Lower leg skin (tissue), 3 donors: ENCODE data around the gene UST.

Experiments used
- POLR2A ChIP-seq, 2 donors: fragments of 450-650 bp; IDR thresholded peaks; one replicate each; pipeline ENCODE4 v1.6.1; 2016 to 2017; ENCODE audit warnings: antibody characterized with exemption in 2 of 2, mild to moderate bottlenecking in 1 of 2, moderate library complexity in 1 of 2
- TF ChIP-seq, protein P1 (sequence below), 3 donors: fragments of 450-650 bp; IDR thresholded peaks; one replicate each; pipeline ENCODE4 v1.5.1; 2016; ENCODE audit warnings: antibody characterized with exemption in 3 of 3, mild to moderate bottlenecking in 3 of 3, moderate library complexity in 2 of 3

GRCh38 chr6:148855744-148856143 lies 108.9 kb downstream of the UST start:
- TF ChIP-seq, protein P1, sequence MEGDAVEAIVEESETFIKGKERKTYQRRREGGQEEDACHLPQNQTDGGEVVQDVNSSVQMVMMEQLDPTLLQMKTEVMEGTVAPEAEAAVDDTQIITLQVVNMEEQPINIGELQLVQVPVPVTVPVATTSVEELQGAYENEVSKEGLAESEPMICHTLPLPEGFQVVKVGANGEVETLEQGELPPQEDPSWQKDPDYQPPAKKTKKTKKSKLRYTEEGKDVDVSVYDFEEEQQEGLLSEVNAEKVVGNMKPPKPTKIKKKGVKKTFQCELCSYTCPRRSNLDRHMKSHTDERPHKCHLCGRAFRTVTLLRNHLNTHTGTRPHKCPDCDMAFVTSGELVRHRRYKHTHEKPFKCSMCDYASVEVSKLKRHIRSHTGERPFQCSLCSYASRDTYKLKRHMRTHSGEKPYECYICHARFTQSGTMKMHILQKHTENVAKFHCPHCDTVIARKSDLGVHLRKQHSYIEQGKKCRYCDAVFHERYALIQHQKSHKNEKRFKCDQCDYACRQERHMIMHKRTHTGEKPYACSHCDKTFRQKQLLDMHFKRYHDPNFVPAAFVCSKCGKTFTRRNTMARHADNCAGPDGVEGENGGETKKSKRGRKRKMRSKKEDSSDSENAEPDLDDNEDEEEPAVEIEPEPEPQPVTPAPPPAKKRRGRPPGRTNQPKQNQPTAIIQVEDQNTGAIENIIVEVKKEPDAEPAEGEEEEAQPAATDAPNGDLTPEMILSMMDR (IDR thresholded peaks at IDR 0.05), result no peak
- TF ChIP-seq POLR2A (IDR thresholded peaks at IDR 0.05), result no peak
